ENCODE data around the gene NRG2.
A peak's percentile ranks its signal among the peaks of the same experiment; 100 is the strongest.

The NRG2 gene

GRCh38 chr5:139862313-139862712 lies 180.8 kb downstream of the NRG2 start:
- DNase-seq (ENCODE audit: low spot score) (peak; percentile 8), FAIRE-seq (no peak)

- DNase-seq (ENCODE audit: low spot score), result no peak
- FAIRE-seq, result no peak
Observed at GRCh38 chr5:139861889-139862207, 181.3 kb downstream of the NRG2 start.

GRCh38 chr5:139861021-139861888 lies 181.8 kb downstream of the NRG2 start:
- DNase-seq (ENCODE audit: low spot score) (no peak), FAIRE-seq (no peak)

GRCh38 chr5:139859013-139859412 lies 184.1 kb downstream of the NRG2 start:
- FAIRE-seq (no peak), DNase-seq (ENCODE audit: low spot score) (no peak)

- DNase-seq (ENCODE audit: low spot score) (no peak), FAIRE-seq (no peak)
Observed at GRCh38 chr5:139856714-139857113, 186.4 kb downstream of the NRG2 start.

GRCh38 chr5:139855946-139856540 lies 187.1 kb downstream of the NRG2 start:
- DNase-seq (ENCODE audit: low spot score) (no peak), FAIRE-seq (no peak)

GRCh38 chr5:139855451-139855850 lies 187.6 kb downstream of the NRG2 start:
- FAIRE-seq, result no peak

GRCh38 chr5:139854953-139855352 lies 188.1 kb downstream of the NRG2 start:
- DNase-seq (ENCODE audit: low spot score) (no peak), FAIRE-seq (no peak)

More at GRCh38 chr5:139855451-139855850, 187.6 kb downstream of the NRG2 start:
- DNase-seq (ENCODE audit: low spot score), result no peak

- no peak for FAIRE-seq
- no peak for DNase-seq (ENCODE audit: low spot score)
Observed at GRCh38 chr5:139854029-139854605, 189.0 kb downstream of the NRG2 start.

- DNase-seq (ENCODE audit: low spot score) (no peak), FAIRE-seq (no peak)
Observed at GRCh38 chr5:139852696-139853095, 190.4 kb downstream of the NRG2 start.

GRCh38 chr5:139851558-139851957 lies 191.5 kb downstream of the NRG2 start:
- no peak for FAIRE-seq
- DNase-seq (ENCODE audit: low spot score), result no peak

GRCh38 chr5:139850423-139851016 lies 192.6 kb downstream of the NRG2 start:
- FAIRE-seq, result no peak
- no peak for DNase-seq (ENCODE audit: low spot score)

GRCh38 chr5:139849942-139850341 lies 193.2 kb downstream of the NRG2 start:
- FAIRE-seq (no peak), DNase-seq (ENCODE audit: low spot score) (no peak)

GRCh38 chr5:139849501-139849900 lies 193.6 kb downstream of the NRG2 start:
- FAIRE-seq, result no peak
- DNase-seq (ENCODE audit: low spot score), result no peak

- no peak for FAIRE-seq
Observed at GRCh38 chr5:139848508-139849100, 194.5 kb downstream of the NRG2 start.

GRCh38 chr5:139847790-139848507 lies 195.2 kb downstream of the NRG2 start:
- no peak for FAIRE-seq
- no peak for DNase-seq (ENCODE audit: low spot score)

More at GRCh38 chr5:139848508-139849100, 194.5 kb downstream of the NRG2 start:
- DNase-seq (ENCODE audit: low spot score), result no peak

GRCh38 chr5:139847091-139847490 lies 196.0 kb downstream of the NRG2 start:
- FAIRE-seq, result no peak
- DNase-seq (ENCODE audit: low spot score), result no peak

- DNase-seq (ENCODE audit: low spot score) (no peak), FAIRE-seq (no peak)
Observed at GRCh38 chr5:139845846-139846681, 197.0 kb downstream of the NRG2 start.

GRCh38 chr5:139844472-139845145 lies 198.5 kb downstream of the NRG2 start:
- FAIRE-seq (peak; percentile 13), DNase-seq (ENCODE audit: low spot score) (peak; percentile 76)

- DNase-seq (ENCODE audit: low spot score) (no peak), FAIRE-seq (no peak)
Observed at GRCh38 chr5:139843991-139844390, 199.1 kb downstream of the NRG2 start.

Data from urothelium cell line (cell line).